GM21576 (cell line): ENCODE data around the gene KCTD10.

ENCODE experiments used
- ATAC-seq: cut with Tn5 transposase; IDR thresholded peaks from one replicate; pipeline ENCODE4 v1.9.1; 2021; ENCODE audit warnings: mild to moderate bottlenecking, moderate library complexity; ENCODE audit not compliant: unreplicated experiment

Gene KCTD10, protein sequence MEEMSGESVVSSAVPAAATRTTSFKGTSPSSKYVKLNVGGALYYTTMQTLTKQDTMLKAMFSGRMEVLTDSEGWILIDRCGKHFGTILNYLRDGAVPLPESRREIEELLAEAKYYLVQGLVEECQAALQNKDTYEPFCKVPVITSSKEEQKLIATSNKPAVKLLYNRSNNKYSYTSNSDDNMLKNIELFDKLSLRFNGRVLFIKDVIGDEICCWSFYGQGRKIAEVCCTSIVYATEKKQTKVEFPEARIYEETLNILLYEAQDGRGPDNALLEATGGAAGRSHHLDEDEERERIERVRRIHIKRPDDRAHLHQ

GRCh38 chr12:109477185-109477962 lies at the start of gene KCTD10, which contains the start of gene UBE3B:
KCTD10 (minus strand) TSS chr12:109477300; CDS start chr12:109477262, 38 bp downstream.
UBE3B (plus strand) TSS chr12:109477634; CDS start chr12:109483552, 5,918 bp downstream.
- ATAC-seq = peak; percentile 90

- no peak for ATAC-seq
These were observed 48.1 kb upstream of the KCTD10 start for GRCh38 chr12:109525279-109525585.

- ATAC-seq = no peak
These were observed 47.6 kb upstream of the KCTD10 start for GRCh38 chr12:109524466-109525278.

DNA sequence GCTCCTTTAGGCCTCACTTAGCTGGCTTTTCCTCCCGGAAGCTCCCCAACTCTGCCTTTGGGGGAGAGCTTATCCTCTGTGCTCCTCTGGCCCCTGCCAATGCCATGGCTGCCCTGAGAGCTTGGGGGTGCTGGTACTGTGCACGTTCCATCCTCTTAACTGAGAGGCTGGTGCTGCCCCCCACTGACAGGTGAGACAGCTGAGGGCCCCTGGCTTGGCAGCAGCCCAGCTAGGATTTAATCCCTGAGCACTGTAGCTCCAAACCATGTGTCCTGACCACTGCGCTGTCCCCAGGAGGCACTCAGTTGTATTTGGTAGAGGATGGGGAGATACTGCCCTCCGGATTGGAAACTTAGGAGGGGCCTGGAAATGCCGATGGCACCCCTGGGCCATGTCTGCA lies 46.4 kb upstream of the KCTD10 start:
- ATAC-seq = no peak

- ATAC-seq = no peak
These were observed 46.0 kb upstream of the KCTD10 start for GRCh38 chr12:109523071-109523470.

- no peak for ATAC-seq
These were observed 44.7 kb upstream of the KCTD10 start for GRCh38 chr12:109521831-109522230.

DNA sequence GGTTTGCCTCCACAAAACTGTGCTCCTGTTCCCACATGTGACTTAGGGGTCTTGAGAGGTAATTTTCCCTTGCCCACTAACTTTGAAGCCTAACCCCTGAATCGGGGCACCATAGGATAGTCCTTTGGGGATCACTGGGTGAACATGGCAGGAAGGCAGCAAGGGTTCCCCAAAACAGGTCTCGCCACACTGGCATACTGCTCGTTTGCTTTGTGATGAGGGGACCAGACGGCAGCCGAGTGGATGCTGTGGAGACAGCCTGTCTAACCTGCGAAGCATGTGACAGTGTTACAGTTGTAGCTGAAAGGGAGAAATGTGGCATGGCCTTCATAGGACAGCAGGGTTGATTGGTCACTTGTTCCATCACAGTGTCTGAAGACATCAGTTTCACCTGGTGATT lies 42.7 kb upstream of the KCTD10 start:
- ATAC-seq = no peak

GRCh38 chr12:109518820-109519665 lies 41.9 kb upstream of the KCTD10 start:
- no peak for ATAC-seq

DNA sequence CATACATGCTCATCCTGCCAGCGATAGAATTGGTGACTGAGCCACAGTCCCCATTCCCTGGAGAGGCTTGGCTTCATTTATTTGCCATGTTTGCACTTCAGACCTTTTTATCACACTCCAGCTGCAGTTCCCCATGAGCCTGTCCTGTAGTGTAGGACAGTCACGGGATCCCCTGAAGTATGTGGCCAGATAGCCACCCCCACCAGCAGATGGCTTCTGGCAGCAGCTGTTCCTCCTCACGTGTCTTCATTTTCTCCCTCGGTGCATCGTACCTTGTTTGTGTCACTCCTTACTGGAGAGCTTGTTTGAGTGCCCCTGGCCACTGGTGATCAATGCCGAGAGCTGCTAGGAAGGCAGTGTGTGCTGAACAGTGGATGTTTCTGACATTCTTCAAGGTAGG lies 40.5 kb upstream of the KCTD10 start:
- no peak for ATAC-seq

DNA sequence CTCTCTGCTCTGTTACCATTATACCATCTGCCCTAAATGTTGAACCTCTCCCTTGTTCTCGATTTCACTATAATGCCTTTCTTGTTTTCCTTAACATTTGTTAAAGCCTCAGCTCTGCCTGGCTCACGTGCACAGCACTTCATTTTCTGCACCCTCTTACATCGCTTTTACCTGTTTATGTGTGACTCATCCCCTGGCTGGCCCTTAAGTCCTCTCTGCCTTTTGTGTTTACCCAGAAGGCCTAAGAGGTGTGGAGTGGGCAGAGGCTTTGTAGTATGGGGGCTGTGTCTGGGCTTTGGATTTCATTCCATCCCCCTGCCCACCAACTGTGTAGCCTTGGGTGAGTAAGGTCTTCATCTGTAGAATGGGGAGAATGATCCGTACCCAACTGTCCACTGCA lies 36.9 kb upstream of the KCTD10 start:
- no peak for ATAC-seq

- ATAC-seq = no peak
These were observed 36.0 kb upstream of the KCTD10 start for GRCh38 chr12:109513051-109513450.

- no peak for ATAC-seq
These were observed 35.5 kb upstream of the KCTD10 start for GRCh38 chr12:109512608-109513007.

DNA sequence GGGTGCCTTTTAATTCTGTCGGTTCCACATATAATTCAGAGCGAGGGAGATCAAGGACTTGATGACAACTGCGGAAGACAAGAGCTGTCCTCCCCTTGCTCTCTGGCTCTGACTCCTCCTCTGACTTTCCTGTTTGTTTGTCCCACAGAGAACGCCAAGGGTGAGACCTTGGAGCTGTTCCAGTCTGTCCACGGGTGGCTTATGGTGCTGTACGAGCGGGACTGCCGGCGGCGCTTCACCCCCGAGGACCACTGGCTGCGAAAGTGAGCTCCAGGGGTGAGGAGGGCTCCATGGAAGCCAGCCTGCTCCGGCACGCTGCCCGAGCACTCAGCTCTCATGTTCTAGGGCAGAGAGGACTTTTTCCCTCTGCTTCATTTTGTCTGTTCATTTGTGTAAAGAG lies 33.1 kb upstream of the KCTD10 start:
- no peak for ATAC-seq

- no peak for ATAC-seq
These were observed 27.0 kb upstream of the KCTD10 start for GRCh38 chr12:109504068-109504467.

DNA sequence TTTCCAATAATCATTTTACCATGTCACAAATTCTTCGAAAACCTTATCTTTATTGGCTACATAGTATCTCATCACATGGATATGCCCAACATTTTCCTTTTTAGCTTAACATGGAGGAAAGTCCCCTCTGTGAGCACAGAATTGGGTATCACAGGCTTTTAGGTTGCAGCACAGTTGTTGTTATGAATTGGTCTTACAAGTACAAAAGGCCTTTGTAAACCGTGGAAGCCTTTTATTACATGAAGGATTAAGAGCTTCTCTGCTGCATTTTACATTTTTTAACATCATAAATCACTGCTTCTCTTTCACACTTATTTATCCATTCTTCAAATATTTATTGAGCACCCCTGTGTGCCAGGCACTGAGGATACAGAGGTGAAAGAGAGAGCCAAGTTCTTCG lies 26.5 kb upstream of the KCTD10 start:
- ATAC-seq = no peak

DNA sequence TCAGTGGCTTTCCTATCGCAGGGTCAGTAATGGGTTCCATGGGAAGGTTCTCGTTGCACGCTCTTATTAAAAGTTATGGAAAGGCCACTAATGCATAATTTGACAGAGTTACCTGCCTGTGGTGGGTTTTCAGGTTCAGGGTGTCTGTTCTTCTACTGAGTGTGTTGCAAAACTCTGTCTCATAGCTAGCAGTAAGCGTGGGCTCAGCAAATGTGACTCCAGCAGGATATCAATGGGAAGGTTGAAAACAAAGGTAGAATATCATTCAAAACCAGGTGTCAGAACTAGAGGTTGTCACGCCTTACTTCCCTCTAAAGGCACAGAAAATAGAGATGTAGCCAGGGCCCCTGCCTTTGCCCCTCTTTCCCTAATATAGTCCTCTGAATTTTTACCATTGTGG lies 25.2 kb upstream of the KCTD10 start:
- ATAC-seq = no peak

DNA sequence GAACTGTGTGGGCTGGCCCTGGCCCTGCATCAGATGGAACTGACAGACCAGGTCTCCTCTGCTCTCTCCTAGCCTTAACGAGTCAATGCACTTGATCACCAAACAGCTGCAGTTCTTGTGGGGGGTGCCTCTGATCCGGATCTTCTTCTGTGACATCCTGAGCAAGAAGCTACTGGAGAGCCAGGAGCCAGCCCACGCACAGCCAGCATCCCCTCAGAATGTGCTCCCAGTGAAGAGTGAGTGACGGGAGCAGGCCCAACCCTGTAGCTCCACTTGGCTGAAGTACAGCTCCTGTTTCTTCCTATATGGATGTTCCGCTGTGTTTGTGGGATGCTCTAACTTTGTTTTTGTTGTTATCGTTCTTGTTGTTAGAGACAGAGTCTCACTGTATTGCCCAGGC lies 24.2 kb upstream of the KCTD10 start:
- ATAC-seq = no peak

GRCh38 chr12:109500406-109501185 lies 23.5 kb upstream of the KCTD10 start:
- ATAC-seq = no peak

GRCh38 chr12:109497675-109498074 lies 20.6 kb upstream of the KCTD10 start:
- no peak for ATAC-seq

- no peak for ATAC-seq
These were observed 19.2 kb upstream of the KCTD10 start for GRCh38 chr12:109496306-109496705.
